DMS153 treated with DMSO at 0.1 percent for 48 hours (cell line): ENCODE results near the gene ENPP7.
"Not testable (repeated sequence)": the region's sequence is repeated elsewhere in the genome, so short reads cannot be mapped to it uniquely, and the experiment has no call there.

ENCODE experiments used
- DNase-seq: peaks from one replicate; lab custom pipeline; 2025; ENCODE audit not compliant: unreplicated experiment; lab: John Stamatoyannopoulos, UW

The ENPP7 gene

GRCh38 chr17:79748295-79749099, 17.8 kb downstream of the ENPP7 start:
- DNase-seq: no peak

GRCh38 chr17:79749156-79749815, 18.5 kb downstream of the ENPP7 start:
- no peak for DNase-seq

- DNase-seq: no peak
Observed at GRCh38 chr17:79749958-79750357, 19.2 kb downstream of the ENPP7 start.

- DNase-seq: no peak
Observed at GRCh38 chr17:79750650-79751545, 20.2 kb downstream of the ENPP7 start.

GRCh38 chr17:79752175-79752574, 21.4 kb downstream of the ENPP7 start:
- no peak for DNase-seq

GRCh38 chr17:79754370-79754769, 23.6 kb downstream of the ENPP7 start:
- DNase-seq: no peak

- DNase-seq: not testable (repeated sequence)
Observed at GRCh38 chr17:79754903-79755302, 24.2 kb downstream of the ENPP7 start.

- no peak for DNase-seq
Observed at GRCh38 chr17:79755591-79755990, 24.8 kb downstream of the ENPP7 start.

GRCh38 chr17:79757140-79757745, 26.5 kb downstream of the ENPP7 start:
- no peak for DNase-seq

- no peak for DNase-seq
Observed at GRCh38 chr17:79758271-79758670, 27.5 kb downstream of the ENPP7 start.

GRCh38 chr17:79760197-79760906, 29.6 kb downstream of the ENPP7 start:
- DNase-seq: no peak

GRCh38 chr17:79761894-79762589, 31.3 kb downstream of the ENPP7 start:
- DNase-seq: no peak

- DNase-seq: no peak
Observed at GRCh38 chr17:79765708-79766107, 35.0 kb downstream of the ENPP7 start.

- DNase-seq: no peak
Observed at GRCh38 chr17:79769570-79770506, 39.1 kb downstream of the ENPP7 start.

- no peak for DNase-seq
Observed at GRCh38 chr17:79771276-79771675, 40.5 kb downstream of the ENPP7 start.

GRCh38 chr17:79772726-79773125, 42.0 kb downstream of the ENPP7 start:
- DNase-seq: not testable (repeated sequence)

GRCh38 chr17:79774561-79774975, 43.8 kb downstream of the ENPP7 start:
- DNase-seq: no peak

GRCh38 chr17:79775632-79776031, 44.9 kb downstream of the ENPP7 start:
- no peak for DNase-seq
